K562 treated with DMSO at 1 percent for 24 hours (cell line): ENCODE measurements around the gene FLT4. TPM values are rescaled to one million over a fixed set of nuclear protein-coding genes. Genes with fewer than 3 reads are reported as not detected.

Source experiments
- total RNA-seq: library from RNA; unstranded; fragments of 300-600 nt; gene quantifications from 2 replicates; pipeline ENCODE4 v1.2.3, GENCODE V29; 2022; ENCODE audit warnings: low read depth; ENCODE audit not compliant: insufficient read depth

Gene FLT4
- 1.3 and 1.5 TPM in 2 replicates for total RNA-seq

DNA sequence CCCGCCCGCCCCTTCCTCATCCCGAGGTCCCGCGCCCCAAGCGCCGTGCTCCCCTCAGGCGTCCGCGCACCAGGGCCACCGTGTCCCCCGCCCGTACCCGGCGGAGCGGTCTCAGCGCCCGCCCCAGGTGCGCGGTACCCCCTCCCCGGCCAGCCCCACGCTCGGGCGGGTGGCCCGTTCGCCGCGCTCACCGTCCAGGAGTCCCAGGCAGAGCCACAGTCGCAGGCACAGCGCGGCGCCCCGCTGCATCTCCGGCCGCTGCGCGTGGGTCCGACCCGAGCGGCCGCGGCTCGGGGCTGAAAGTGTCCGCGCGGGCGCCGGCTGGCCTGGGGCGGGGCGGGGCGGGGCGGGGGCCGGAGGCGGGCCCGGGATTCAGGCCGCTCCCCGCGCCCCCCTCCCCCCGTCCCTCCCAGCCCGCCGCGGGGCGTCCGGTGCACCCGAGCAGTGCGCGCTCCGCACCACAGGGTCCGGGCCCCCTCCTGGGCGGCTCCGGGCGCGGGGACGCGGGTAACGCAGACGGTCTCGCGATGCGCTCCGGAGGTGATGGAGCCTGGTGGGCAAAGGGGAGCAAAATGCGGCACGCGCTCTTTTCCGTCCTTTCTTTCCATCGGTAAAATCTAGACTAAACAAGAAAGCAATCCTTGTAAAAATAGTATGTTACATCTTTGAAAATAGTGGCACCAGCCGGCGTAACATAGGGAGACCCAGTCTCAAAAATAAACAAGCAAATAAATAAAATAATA is at the start of gene FLT4:
TSS of gene FLT4 (minus strand) at position 304 of the 743 bp plus-strand sequence. CDS start at position 249, 55 bp downstream.

DNA sequence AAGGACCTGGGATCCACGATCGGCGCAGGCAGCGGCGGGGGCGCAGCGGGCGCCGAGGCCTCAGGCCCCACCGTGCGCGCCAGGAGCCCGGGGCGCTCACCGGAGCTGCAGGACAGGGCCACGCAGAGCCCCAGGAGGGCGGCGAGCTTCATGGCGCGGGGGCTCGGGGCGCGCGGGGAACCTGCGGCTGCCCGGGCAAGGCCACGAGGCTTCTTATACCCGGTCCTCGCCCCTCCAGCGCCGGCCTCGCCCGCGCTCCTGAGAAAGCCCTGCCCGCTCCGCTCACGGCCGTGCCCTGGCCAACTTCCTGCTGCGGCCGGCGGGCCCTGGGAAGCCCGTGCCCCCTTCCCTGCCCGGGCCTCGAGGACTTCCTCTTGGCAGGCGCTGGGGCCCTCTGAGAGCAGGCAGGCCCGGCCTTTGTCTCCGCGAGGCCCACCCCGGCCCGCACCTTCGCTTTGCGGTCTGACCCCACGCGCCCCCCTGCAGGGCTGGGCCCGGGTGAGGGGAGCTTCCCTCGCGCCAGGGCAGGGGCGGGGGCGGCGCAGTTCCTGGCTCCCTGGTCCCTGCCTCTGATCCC is 58.0 kb downstream of the FLT4 start, which contains the start of gene SCGB3A1:
TSS of gene SCGB3A1 (minus strand) at position 189 of the 577 bp plus-strand sequence. CDS start at position 152, 37 bp downstream.

Other genes starting within 250 kb of the FLT4 start
- 8.2 and 10.7 TPM in 2 replicates for gene CNOT6, start 155.2 kb downstream of the FLT4 start, total RNA-seq
- not detected in 2 replicates for gene SCGB3A1, start 58.1 kb downstream of the FLT4 start, total RNA-seq
- not detected in 2 replicates for gene OR2Y1, start 90.5 kb upstream of the FLT4 start, total RNA-seq
- 160 and 162 TPM in 2 replicates for gene MGAT1, start 153.2 kb upstream of the FLT4 start, total RNA-seq
- gene ZFP62, start 211.7 kb upstream of the FLT4 start, total RNA-seq = 8.3 and 10.7 TPM in 2 replicates
- gene BTNL8, start 249.6 kb upstream of the FLT4 start, total RNA-seq = 0.29 TPM in 1 of 2 replicates, not detected in the other